ENCODE results near the gene GSK3B. TPM values are rescaled to one million over a fixed set of nuclear protein-coding genes. Genes with fewer than 3 reads are reported as not detected.

The GSK3B gene
- total RNA-seq, 1 donor from 2014 or later = 65.4 TPM

GRCh38 chr3:120072867-120073525 is 21.3 kb downstream of the GSK3B start:
- no peak for DNase-seq (ENCODE audit: low spot score in 2 of 2, unreplicated experiment in 2 of 2)

GRCh38 chr3:120071259-120071658 is 23.0 kb downstream of the GSK3B start:
- no peaks in the 10 kb centered on the region for H3K27me3 Mint-ChIP-seq (ENCODE audit: low read depth)
- no peak overlapping the region for H3K27ac Mint-ChIP-seq
- DNase-seq (ENCODE audit: low spot score in 2 of 2, unreplicated experiment in 2 of 2) = no peak
- H3K36me3 Mint-ChIP-seq = peaks cover 27% of the 10 kb centered on the region
- no peak overlapping the region for H3K4me3 Mint-ChIP-seq
- TF ChIP-seq CTCF (IDR thresholded peaks at IDR 0.05; ENCODE audit: unreplicated experiment) = no peak
- H3K9me3 Mint-ChIP-seq = peaks cover 7% of the 10 kb centered on the region
- peaks cover 2% of the 10 kb centered on the region for H3K4me1 Mint-ChIP-seq

More at GRCh38 chr3:120072867-120073525, 21.3 kb downstream of the GSK3B start:
- no peak overlapping the region for H3K4me3 Mint-ChIP-seq
- H3K27me3 Mint-ChIP-seq (ENCODE audit: low read depth) = no peaks in the 10 kb centered on the region
- no peak for TF ChIP-seq CTCF (IDR thresholded peaks at IDR 0.05; ENCODE audit: unreplicated experiment)
- peaks cover 4% of the 10 kb centered on the region for H3K4me1 Mint-ChIP-seq
- no peak overlapping the region for H3K27ac Mint-ChIP-seq
- H3K9me3 Mint-ChIP-seq = peaks cover 6% of the 10 kb centered on the region
- H3K36me3 Mint-ChIP-seq = peaks cover 22% of the 10 kb centered on the region

- H3K27me3 Mint-ChIP-seq (ENCODE audit: low read depth) = no peaks in the 10 kb centered on the region
- peaks cover 26% of the 10 kb centered on the region for H3K36me3 Mint-ChIP-seq
- H3K4me1 Mint-ChIP-seq = peaks cover 2% of the 10 kb centered on the region
- H3K27ac Mint-ChIP-seq = peak overlapping the region; percentile 28
- H3K9me3 Mint-ChIP-seq = peaks cover 12% of the 10 kb centered on the region
- DNase-seq (ENCODE audit: low spot score in 2 of 2, unreplicated experiment in 2 of 2) = no peak
- H3K4me3 Mint-ChIP-seq = no peak overlapping the region
- TF ChIP-seq CTCF (IDR thresholded peaks at IDR 0.05; ENCODE audit: unreplicated experiment) = no peak
These were observed 23.8 kb downstream of the GSK3B start for GRCh38 chr3:120070263-120070981.

GRCh38 chr3:120067083-120067482 is 27.2 kb downstream of the GSK3B start:
- peaks cover 2% of the 10 kb centered on the region for H3K4me1 Mint-ChIP-seq

GRCh38 chr3:120066634-120067033 is 27.6 kb downstream of the GSK3B start:
- peaks cover 17% of the 10 kb centered on the region for H3K36me3 Mint-ChIP-seq

More at GRCh38 chr3:120067083-120067482, 27.2 kb downstream of the GSK3B start:
- H3K36me3 Mint-ChIP-seq = peaks cover 17% of the 10 kb centered on the region
- no peak overlapping the region for H3K4me3 Mint-ChIP-seq
- no peak overlapping the region for H3K27ac Mint-ChIP-seq
- DNase-seq (ENCODE audit: low spot score in 2 of 2, unreplicated experiment in 2 of 2) = no peak
- peaks cover 12% of the 10 kb centered on the region for H3K9me3 Mint-ChIP-seq
- no peaks in the 10 kb centered on the region for H3K27me3 Mint-ChIP-seq (ENCODE audit: low read depth)
- TF ChIP-seq CTCF (IDR thresholded peaks at IDR 0.05; ENCODE audit: unreplicated experiment) = no peak

More at GRCh38 chr3:120066634-120067033, 27.6 kb downstream of the GSK3B start:
- no peaks in the 10 kb centered on the region for H3K27me3 Mint-ChIP-seq (ENCODE audit: low read depth)
- H3K4me3 Mint-ChIP-seq = no peak overlapping the region
- TF ChIP-seq CTCF (IDR thresholded peaks at IDR 0.05; ENCODE audit: unreplicated experiment) = no peak
- H3K27ac Mint-ChIP-seq = no peak overlapping the region
- DNase-seq (ENCODE audit: low spot score in 2 of 2, unreplicated experiment in 2 of 2) = no peak
- H3K4me1 Mint-ChIP-seq = peaks cover 2% of the 10 kb centered on the region
- H3K9me3 Mint-ChIP-seq = peaks cover 12% of the 10 kb centered on the region
